Activated CD4-positive, CD25-positive, alpha-beta regulatory T cell (primary cell): ENCODE measurements around the gene CAD.
"Not testable (repeated sequence)": the region's sequence is repeated elsewhere in the genome, so short reads cannot be mapped to it uniquely, and the experiment has no call there.

Source experiments
- DNase-seq, 4 experiments: peaks; one replicate each; lab custom pipeline; 2025; lab: John Stamatoyannopoulos, UW

The CAD gene

DNA sequence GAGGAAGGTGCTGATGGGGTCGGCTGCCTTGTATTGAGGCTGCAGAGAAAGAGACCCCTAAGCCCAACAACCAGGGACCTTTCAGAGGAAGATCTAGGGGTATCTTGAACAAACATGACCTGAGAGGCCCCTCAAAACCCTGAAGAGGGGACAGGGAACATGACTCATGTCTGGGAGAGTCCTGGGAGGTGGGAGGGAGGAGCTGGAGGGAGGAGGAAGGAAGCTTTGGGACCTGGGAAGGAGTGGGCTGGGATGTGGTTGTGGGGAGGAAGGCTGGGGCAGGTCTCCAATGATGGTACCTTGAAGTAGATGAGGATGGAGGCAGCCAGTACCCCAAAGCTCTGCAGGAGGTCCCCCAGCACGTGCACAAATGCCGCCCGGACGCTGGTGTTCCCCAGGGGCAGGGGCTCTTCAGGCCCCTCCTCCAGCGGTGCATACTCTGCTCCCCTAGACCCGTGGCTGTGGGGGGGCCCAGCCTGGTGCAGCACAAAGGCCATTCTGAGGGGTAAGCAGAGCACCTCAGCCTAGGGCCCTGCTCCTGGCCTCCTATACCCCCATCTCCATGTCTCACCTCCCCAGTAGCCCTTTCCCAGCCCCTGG lies 39.8 kb downstream of the CAD start:
- no peak for DNase-seq

DNA sequence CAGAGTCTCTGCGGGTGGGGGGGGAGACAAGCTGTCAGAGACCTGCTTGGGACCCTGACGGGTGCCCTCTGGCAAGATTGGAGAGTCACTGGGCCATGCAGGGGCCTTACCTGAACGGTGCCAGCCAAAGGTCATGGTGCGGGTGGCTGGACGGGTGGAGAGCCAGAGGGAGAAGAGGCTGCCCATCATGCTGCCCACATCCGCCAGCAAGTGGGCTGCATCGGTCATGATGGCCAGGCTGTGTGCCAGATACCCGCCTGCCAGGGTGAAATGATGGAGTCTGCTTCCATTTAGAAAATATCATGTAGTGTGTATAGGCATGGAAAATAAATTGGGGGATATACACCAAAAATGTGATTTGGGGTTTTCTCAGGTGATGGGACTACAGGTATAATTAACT lies 40.9 kb downstream of the CAD start:
- no peak for DNase-seq

DNA sequence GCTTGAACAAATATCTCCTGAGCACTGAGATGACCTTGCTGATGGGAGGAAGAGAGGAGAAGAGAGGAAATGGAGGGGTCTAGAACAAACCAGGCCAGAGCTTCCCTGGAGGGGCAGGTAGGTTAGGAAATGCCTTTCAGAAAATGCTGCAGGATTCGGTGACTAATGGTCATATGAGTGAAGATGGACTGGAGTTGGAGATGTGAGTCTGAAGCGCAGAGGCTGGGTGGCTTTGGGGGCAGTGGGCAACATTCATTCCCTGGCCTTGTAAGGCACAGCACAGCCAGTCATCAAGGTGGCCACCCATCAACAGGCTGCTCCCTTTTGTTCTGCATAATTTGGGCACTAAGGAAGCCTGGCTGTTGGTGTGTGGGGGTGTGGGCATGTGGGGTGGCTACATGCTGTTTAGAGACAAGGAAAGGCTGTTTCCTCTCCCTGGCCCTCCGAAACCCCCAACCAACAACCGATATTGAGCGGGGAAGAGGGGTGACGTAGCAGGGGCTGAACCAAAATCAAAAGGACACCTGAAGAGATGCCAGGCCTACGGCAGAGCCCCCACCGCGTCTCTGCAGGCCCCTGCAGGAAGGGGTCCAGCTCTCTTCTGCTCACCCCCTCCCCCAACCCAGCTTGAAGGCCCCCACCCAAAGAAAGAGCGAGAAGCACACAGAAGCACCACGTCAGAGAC lies 44.2 kb downstream of the CAD start:
- no peak for DNase-seq

DNA sequence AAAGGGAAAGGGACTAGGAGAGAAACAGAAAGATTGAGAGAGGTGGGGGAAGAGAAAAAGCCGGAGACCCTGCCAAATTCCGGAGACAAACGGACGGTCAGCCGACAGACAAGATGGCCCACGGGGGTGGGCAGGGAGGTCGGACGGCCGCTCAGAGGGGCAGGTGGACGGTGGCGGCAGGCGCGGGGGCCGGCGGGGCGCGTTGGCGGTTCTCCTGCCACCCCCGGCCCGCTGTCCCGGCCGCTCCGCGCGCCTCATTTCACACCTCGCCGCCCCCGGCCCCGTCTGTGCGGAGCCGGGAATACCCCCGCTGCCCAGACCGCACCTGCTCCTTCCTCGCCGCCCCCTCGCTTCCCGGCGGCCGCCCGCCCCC lies 44.7 kb downstream of the CAD start:
- no peak for DNase-seq

DNA sequence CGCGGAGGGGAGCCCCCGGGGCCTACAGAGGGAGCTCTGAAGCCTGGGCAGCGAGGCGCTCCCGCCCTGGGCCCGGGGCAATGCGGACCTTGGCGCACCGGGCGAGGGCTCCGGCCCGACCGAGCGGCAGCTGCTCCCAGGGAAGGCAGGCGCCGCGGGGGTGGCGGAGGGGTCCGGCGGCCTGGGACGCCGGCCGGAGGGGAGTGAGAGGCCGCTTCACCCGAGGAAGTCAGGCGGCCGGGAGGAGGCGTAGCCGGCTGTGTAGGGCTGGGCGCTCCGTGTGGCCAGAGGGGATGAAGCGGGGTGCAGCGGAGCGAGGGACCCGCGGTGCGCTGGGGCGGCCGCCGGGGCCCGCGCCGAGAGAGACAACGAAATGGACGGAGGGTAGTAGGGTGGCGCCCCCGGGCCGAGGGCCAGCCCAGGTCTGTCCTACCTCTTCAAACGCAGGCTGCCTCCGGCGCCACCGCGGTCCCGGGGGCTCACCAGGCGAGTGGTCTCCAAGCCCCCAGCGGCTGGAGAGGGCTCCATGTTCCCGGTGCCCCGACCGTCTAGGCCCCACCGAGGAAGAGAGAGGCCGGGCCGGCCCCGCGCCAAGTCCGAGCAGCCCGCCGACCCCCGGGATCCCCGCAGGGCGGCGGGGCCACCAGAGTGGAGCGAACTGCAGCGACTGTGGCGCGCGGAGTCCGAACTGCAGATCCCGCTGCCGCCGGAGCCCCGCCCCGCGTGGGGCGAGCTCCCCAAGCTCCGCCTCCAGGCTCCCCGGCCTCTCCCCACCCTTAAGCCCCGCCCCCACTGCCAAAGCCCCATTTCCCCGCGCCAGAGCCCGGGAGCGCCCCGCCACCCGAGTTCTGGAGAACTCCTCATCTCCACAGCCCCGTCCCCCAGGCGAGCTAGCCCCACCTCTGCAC lies 45.5 kb downstream of the CAD start, which contains the start of gene SLC30A3:
SLC30A3 (minus strand) TSS at position 669 of the 908 bp plus-strand sequence; CDS start at position 528, 141 bp downstream.
- DNase-seq: peak; percentile 20 to 28 (median 22)

DNA sequence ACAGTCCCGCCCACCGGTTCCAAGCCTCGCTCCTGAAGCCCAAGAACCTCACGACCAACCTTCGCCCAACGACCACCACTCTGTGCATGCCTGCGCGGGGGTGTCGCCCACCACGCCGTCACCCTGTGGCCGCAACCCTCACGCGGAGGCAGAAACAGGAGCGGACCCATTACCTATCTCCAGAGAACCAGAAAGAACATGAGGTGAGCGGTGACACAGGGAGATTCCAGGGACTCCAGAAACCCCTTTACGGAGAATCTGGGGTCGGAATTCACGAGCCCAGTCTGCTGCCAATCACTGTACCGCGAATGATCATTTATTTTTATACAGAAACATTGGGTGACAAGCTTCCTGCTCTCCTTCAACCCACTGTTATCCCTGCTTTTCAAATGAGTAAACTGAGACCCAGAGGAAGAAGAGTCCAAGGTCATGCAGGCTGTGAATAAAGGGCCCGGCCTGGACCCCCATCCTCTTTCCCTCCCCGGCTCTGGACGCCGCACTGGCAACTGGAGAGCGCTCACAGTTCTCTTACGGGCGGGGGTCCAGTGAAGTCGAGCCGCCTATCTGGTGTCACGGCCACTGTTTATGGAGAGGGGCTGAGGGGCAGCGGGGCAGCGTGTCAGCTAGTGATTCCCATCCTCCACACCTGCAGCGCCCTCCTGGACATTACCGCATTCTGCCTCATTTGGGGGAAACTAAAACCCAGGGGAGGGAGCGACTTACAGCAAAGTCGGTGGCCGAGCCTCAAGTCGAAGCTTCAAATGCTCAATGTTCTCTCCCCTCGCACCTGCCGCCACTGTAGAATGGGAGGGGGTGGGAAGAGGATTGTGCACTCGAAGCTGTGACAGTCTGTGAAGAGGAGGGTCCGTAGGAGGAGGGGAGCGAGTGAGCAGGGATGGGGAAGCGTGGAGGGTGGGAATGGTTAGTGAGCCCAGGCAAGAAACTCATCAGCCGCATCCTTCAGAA lies 46.4 kb downstream of the CAD start:
- DNase-seq: no peak

DNA sequence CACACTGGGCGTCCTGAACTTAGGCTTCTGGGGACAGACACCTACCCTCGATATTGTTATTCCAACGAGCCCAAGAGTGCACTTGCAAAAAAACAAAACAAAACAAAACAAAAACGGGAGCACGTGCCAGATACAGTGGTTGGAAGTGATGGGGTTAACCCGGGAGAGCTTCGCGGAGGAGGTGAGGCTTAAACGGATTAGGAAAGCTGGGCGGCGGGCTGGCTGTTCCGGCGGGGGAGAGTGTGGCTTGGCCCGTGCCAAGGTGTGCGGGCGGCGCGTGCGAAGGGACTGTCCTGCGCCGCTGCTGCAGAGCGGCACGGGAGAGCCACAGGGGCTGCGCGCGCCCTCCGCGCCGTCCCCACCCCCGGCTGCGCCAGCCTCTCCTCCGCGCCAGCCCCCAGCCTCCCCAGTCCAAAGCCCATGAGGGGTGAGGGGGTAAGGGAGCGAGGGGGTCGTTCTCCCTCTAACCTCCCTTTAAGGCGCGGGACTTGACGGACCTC lies 47.1 kb downstream of the CAD start:
- DNase-seq: no peak

DNA sequence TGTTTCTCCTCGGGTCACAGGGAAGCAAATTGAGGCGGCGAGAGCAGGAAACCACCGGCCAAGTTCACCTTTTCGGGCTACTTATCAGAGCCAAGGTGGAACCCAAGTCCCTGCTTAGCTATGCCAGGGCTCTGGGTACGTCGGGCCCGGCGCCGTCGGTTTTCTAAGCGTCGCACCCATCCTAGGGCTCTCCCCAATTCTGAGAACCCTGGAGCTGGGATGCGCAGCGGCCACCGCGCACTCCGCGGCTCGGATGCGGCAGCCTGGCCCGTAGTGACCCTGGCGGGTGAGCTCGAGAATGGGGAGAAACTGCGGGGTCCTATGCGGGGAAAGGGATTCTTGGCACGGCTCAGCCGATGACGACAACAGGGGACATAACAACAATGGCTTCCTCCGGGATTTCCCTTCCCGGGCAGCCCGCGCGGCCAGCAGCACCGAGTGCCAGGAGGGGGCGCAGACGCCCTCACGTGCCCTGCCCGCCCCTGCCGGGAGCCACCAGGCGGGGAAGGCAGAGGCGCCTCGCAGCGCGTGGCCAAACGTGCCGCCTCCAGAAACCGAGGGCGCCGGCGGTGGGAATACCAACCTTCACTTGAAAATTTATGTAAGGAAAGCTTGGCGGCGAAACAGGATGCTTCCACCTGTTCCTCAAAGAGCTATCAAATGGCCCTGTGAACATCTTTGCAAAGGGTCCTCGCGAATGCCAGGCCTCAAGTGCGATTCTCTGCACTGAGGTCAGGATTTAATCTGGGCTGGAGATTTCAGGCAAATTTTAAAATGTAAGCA lies 47.8 kb downstream of the CAD start:
- DNase-seq: peak; percentile 9 to 17 (median 14)

DNA sequence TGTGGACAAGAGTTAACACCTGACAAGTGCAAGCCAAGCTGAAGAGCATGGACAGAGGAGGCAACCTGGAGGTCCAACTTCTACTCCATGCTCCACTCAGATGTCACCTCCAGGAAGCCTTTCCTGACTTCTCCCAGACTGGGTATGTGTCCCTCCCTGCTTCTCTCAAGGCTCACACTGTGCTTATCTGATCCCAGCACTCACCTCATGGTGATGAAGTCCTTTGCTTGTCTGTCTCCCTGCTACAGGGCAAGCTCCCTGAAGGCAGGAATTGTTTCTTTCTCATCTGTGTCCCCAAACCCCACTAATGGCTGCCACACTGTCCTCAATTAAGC lies 48.3 kb downstream of the CAD start:
- DNase-seq: no peak

DNA sequence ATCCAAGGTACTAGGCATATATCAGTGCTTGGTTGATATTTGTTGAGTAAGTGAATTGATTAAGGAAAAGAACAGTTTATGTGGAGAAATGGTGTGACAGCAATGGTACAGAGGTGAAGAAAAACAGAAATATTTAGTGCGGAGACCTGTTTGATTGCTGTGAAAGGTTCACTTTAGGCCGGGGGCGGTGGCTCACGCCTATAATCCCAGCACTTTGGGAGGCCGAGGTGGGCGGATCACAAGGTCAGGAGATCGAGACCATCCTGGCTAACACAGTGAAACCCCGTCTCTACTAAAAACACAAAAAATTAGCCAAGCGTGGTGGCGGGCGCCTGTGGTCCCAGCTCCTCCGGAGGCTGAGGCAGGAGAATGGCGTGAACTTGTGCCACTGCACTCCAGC lies 51.1 kb downstream of the CAD start:
- DNase-seq: not testable (repeated sequence)

DNA sequence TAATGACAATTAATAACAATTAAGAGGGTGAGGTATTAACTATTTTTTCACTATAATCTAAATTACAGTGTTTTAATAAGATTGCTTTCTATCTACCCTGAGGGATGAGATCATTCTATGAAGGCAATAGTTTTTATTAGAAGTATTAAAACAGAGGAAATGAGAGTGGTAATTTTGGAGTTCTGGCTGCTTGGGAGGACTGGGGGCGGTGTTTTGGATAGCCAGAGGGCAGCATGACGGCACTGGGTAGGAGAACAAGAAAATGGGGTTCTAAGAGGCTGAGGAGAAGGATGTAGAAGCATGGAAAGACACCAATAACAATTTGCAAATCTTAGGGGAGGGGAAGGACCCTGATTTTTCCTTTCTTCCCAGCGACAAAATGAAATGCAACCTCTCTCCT lies 53.0 kb downstream of the CAD start:
- DNase-seq: no peak

DNA sequence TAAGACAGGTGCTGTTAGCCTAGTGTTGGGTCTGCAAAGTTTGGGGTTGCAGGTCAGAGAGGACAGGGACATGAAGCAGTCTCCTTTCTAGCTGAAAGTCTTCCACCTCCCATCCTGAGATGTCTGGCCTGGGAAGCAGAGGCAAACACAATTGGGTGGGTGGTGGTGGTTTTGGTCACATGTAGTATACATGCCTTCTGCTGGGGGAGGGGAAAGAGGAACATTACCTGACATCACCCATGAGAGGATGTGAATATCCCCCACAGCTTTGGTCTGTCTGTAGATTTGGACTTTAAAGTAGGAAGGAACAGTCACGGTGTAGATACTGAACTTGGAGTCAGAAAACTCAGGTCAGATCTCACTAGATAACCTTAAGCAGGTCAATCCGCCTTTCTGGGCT lies 53.5 kb downstream of the CAD start:
- no peak for DNase-seq

DNA sequence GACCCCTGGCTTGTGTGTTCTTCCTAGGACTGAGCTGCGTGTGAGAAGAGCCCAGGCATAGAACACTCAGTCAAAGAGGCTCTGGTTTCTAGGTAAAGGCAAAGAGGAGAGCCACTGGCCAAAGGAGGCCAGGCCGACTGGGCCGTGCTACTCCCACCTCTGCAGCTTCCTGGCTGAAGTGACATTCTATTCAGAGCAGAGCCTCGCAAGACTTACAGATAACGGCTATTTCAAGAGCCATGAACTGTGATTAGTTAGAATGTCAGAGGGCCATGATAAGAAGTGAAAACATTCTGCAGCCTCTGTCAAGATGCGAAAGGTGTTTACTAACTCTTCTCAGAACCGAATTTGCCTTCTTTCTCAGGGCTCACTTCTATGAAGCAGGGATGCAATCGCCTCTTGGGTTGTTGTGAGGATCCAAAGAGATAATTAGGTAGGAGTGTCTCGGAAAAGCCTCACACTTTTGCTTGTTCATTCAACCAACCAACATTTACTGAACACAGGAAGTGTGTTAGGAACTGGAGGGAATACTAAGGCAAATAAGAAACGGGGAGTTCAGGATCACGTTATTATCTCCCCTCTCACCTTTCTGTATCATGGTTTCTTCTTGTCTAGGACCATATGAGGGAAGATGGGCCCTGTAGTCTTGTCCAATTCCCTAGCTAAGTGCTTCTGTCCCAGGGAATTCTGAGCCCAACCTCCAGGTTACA lies 54.6 kb downstream of the CAD start:
- DNase-seq: no peak

DNA sequence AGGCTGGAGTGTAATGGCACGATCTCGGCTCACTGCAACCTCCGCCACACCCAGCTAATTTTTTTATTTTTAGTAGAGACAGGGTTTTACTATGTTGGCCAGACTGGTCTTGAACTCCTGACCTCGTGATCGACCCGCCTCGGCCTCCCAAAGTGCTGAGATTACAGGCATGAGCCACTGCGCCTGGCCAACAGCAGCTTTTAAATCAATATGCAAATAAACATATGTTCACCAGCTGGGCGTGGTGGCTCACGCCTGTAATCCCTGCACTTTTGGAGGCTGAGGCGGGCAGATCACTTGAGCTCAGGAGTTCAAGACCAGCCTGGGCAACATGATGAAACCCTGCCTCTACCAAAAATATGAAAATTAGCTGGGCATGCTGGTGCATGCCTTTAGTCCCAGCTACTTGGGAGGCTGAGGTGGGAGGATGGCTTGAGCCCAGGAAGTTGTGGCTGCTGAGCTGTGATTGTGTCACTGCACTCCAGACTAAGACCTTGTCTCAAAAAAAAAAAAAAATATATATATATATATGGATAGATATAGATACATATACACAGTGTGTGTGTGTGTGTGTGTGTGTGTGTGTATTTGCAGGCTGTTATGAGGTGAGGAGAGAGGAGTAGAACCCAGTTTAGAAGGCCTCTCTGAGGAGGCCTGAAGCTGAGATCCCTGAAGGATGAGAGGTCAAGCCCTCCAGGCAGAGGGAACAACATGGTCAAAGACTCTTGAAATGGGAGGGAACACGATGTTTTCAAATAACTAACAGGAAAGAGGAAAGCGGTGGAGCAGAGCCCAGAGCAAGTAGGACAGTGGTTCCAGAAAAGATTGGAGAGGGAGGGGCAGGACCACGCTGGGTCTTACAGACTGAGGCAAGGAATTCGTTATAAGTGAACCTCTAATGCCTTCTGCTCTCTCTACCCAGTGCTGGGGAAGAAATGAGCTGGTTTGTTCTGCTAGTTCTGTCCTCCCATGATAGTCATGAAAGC lies 55.7 kb downstream of the CAD start:
- not testable (repeated sequence) for DNase-seq

DNA sequence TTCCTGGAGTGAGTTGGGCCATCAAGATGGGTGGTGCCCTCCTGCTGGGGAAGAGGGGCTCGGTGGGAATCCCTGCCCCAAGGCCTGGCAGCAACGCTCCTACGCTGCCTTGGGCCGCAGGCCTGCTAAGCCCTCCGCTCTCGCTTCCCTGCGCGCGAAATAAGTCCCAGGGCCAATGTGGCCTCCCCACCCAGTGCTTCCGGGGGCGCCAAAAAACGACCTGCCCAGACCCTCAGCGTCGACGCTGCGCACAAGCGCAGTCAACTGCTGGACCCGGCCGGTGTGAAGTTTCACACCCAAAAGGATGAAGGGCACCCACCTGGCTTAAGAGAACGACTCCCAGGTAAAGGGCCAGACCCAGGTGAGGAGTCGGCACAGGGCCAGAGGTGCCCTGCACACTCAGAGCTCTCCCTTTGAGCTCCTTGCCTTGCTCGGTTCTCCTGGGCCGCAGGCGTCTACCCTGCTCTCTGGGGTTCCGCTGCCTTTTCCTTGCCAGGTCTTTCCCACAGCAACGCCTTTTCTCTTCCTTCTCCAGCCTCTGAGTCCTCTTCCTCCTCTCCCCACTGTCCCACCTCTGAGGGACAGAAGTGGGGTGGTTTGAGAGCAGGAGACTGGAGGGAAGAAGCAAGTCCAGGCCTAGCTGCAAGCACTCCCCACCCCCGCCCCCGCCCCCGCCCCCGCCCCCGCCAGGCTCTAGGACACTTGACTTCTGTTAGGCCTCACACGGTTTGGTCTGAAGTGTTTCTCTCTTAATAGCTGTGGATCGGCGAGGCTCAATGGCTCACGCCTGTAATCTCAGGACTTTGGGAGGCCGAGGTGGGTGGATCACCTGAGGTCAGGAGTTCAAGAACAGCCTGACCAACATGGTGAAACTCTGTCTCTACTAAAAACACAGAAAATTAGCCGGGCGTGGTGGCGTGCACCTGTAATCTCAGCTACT lies 58.3 kb downstream of the CAD start, which contains the start of gene DNAJC5G:
DNAJC5G (plus strand) TSS at position 223 of the 940 bp plus-strand sequence. CDS start 1,296 bp downstream, outside the sequence.
- DNase-seq: no peak

DNA sequence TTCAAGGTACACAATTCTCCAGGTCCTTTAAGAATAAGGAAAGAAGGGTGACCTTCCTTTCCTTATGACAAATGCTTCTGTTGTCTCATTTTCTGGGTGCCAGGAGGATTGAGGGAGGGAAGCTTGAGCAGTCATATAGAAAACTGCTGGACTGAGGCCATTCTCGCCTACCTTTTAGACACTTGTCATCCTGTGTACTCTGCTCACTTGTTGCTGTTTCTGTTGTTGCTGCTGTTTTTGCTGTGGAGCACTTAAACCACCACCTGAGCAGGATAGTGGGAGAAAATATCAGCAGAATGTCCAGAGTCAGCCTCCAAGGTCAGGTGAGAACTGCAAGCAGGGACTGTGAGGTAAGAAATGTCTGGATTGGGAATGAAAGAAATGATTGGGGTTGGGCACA lies 60.8 kb downstream of the CAD start:
- DNase-seq: no peak

DNA sequence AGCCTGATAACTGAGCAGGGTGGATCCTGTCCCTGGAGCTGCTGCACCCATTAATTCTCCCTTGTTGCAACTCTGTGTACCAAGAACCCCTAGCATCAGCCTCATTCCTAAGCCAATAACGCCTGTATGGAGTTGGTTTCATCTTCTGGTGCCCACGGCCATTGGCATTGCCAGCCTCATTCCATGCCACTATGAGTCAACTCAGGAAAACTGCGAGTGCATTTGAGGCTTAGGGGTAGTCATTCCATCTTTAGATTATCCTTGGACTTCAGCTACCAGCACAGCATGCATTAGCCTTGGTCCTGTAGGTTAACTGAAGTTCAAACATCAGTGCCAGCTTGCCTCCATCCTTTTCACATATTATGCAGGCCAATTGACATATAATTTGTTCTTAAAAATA lies 63.7 kb downstream of the CAD start:
- DNase-seq: no peak

DNA sequence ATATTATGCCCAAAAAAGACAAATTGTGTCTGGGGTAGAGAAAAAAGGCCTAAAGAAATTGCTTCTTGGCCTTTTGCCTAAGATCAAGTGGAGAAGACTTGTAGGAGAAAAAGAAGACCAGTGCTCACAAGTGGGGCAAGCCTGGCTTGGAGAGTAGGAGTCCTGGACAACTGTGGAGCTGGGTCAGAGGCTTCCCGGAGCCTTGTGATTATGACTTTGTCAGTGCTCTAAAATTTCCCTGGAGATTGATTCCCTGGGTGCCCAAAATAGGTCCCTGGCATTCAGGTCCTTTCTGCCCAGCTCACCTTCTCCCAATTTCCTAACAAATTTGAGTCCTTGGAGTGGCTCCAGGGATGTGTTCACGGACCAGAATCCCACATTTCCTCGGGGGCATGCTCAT lies 64.3 kb downstream of the CAD start:
- DNase-seq: no peak
